GM12878 (cell line): ENCODE data around the gene UNC13A.

Experiments
- NFYB ChIP-seq: IDR thresholded peaks from 2 replicates; pipeline ENCODE4 v1.6.1; 2011; ENCODE audit warnings: low read depth, mild to moderate bottlenecking, low read length, improper control_type of control experiment, moderate library complexity; ENCODE audit not compliant: insufficient read depth
- ZBTB33 ChIP-seq: fragments of 450-650 bp; IDR thresholded peaks from 2 replicates; pipeline ENCODE4 v1.6.1; 2017; ENCODE audit warnings: mild to moderate bottlenecking

GRCh38 chr19:17677002-17677401, 11.2 kb downstream of the UNC13A start:
- TF ChIP-seq NFYB (no peak), ZBTB33 (no peak)
